ENCODE data around the gene PLOD1.
"Not testable (repeated sequence)": the region's sequence is repeated elsewhere in the genome, so short reads cannot be mapped to it uniquely, and the experiment has no call there.

PLOD1 gene

GRCh38 chr1:11934302-11935056 lies at the start of gene PLOD1:
Gene PLOD1, plus strand, starts transcription at chr1:11934717. Its CDS starts 63 bp downstream, at chr1:11934780.
- FAIRE-seq = no peak

GRCh38 chr1:11885916-11886315 lies 48.6 kb upstream of the PLOD1 start:
- FAIRE-seq = no peak

GRCh38 chr1:11886986-11887665 lies 47.4 kb upstream of the PLOD1 start:
- FAIRE-seq = no peak

GRCh38 chr1:11887666-11888007 lies 46.9 kb upstream of the PLOD1 start:
- FAIRE-seq = no peak

- no peak for FAIRE-seq
These were observed 46.2 kb upstream of the PLOD1 start for GRCh38 chr1:11888206-11888876.

GRCh38 chr1:11888877-11889208 lies 45.7 kb upstream of the PLOD1 start:
- no peak for FAIRE-seq

- FAIRE-seq = no peak
These were observed 42.9 kb upstream of the PLOD1 start for GRCh38 chr1:11891433-11892186.

GRCh38 chr1:11893907-11894251 lies 40.6 kb upstream of the PLOD1 start:
- FAIRE-seq = no peak

GRCh38 chr1:11894501-11894900 lies 40.0 kb upstream of the PLOD1 start:
- not testable (repeated sequence) for FAIRE-seq

GRCh38 chr1:11898086-11898785 lies 36.3 kb upstream of the PLOD1 start:
- FAIRE-seq = no peak

- FAIRE-seq = no peak
These were observed 35.6 kb upstream of the PLOD1 start for GRCh38 chr1:11898831-11899467.

- not testable (repeated sequence) for FAIRE-seq
These were observed 33.1 kb upstream of the PLOD1 start for GRCh38 chr1:11901446-11901845.

GRCh38 chr1:11903210-11903609 lies 31.3 kb upstream of the PLOD1 start:
- FAIRE-seq = no peak

GRCh38 chr1:11904156-11904555 lies 30.4 kb upstream of the PLOD1 start:
- not testable (repeated sequence) for FAIRE-seq

- FAIRE-seq = no peak
These were observed 29.5 kb upstream of the PLOD1 start for GRCh38 chr1:11904978-11905377.

GRCh38 chr1:11906870-11907269 lies 27.6 kb upstream of the PLOD1 start:
- no peak for FAIRE-seq

- no peak for FAIRE-seq
These were observed 27.0 kb upstream of the PLOD1 start for GRCh38 chr1:11907275-11908094.

GRCh38 chr1:11908095-11908675 lies 26.3 kb upstream of the PLOD1 start:
- FAIRE-seq = peak; percentile 64

GRCh38 chr1:11910914-11911228 lies 23.6 kb upstream of the PLOD1 start:
- not testable (repeated sequence) for FAIRE-seq

- no peak for FAIRE-seq
These were observed 22.5 kb upstream of the PLOD1 start for GRCh38 chr1:11912000-11912399.
